KBM-7 (cell line): ENCODE measurements around the gene NWD2.

Source experiments
- DNase-seq: peaks from one replicate; pipeline ENCODE4 v3.0.0-alpha.2; 2015
- in situ Hi-C: fragments of 300-500 bp; cut with MboI; formaldehyde crosslinking; loops from 2 replicates; pipeline ENCODE4 v1.14.3; 2020; ENCODE audit warnings: low sequenced_read_pairs, low pct_unique_long_range_greater_than_20kb, mixed read lengths

Gene NWD2

DNA sequence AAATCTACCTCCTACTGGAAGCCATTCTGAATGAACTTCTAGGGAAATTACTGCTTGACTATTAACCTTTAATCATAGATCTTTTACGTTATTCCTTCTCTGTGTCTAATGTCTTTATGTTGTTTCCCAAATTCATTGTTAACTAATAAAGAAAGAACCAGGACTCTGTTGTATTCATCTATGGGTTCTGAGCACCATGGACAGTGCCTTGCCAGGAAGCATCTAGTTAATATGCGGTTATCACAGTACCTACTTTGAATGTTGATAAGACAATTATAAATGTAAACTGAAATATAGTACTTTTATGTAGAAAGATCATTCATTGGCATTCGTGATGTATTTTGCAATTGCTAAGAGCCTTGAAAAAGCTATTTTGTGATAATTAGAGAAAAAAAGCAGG, 23.8 kb downstream of the NWD2 start:
- no peak for DNase-seq
- in situ Hi-C loops: no loop called here

DNA sequence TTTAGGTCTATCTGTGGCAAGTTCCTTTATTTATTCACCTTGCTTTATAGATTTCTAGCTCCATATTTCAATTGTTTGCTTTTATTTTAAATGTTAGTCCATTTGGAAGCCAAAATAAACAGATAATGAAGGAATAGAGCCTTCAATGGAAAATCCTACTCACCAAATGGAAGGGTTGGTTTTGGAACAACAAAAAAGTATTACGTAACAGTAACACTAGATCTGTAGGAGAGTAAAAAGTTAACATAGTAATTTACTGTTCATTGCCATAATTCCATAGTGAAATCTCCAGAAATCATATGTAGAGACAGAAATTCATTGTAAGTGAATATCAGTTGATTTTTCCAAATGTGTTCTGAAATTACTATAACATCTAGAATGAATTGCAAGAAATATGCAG, 34.6 kb downstream of the NWD2 start:
- no peak for DNase-seq
- in situ Hi-C loops: no loop called here

DNA sequence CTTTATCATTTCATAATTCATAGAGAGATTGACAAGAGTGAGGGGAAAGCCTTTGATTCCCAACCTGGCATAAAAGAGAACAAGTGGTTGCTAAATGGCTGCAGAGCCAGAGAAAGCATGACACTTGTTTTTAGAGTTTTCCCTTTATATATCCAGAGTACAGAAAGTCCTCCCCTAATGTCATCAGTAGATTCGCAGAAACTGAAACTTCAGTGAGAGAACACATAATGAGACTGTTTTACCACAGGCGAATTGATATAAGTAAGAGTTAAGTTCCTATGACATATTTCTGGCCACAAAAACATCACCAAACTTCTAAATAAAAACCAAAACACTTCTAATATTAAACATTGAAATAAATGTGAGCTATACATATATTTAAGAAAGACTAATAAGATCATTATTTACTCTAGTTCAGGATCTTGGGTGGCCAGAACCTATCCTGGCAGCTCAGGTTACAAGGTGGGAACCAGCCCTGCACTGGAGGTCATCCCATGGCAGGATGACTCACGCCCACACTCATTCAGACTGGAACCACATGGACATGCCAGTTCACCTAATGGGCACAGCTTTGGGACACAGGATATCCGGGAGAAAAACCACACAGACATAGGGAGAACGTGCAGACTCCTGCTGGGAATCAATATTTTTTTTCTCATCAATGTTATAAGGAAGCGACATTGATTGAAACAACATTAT, 35.5 kb downstream of the NWD2 start:
- no peak for DNase-seq
- in situ Hi-C loops: no loop called here

DNA sequence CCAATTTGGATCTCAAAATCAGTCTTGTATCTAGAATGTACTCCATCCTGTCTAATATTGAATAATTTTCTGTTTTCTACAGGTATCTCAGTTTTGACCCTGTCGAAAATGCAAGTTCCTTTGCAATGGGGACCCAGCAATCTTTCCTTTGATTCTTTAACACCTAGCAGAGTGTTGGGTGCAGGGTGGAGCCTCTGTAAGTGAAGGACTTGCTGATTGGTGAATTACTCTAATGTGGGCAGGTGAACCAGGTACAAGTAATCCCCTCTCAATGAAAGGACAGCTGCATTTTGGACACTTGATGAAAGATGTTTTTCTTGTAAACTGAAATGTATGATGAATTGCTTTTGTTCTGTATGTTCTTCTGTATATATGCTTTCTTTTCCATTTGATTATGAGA, 54.9 kb downstream of the NWD2 start:
- no peak for DNase-seq
- in situ Hi-C loops: no loop called here

- DNase-seq: no peak
- in situ Hi-C loops: no loop called here
These were observed 60.1 kb downstream of the NWD2 start for GRCh38 chr4:37304612-37305011.

DNA sequence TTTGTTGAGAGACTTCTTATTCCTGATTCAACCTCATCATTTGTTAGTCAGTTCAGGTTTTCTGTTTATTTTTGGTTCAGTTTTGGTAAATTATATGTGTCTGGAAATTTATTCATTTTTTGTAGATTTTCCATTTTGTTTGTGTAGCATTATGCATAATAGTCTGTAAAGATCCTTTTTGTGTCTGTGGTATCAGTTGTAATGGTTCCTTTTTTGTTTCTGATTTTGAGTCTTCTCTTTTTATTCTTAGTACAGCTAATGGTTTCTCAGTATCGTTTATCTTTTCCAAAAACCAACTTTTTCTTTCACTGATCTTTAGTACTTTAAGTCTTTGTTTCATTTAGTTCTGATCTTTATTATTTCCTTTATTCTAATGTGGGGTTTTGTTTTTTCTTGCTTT, 61.4 kb downstream of the NWD2 start:
- DNase-seq: no peak
- in situ Hi-C loops: no loop called here

GRCh38 chr4:37317104-37317643, 72.6 kb downstream of the NWD2 start:
- no peak for DNase-seq
- in situ Hi-C loops: no loop called here

GRCh38 chr4:37320513-37321235, 76.1 kb downstream of the NWD2 start:
- no peak for DNase-seq
- in situ Hi-C loops: no loop called here

GRCh38 chr4:37322122-37322521, 77.6 kb downstream of the NWD2 start:
- in situ Hi-C loops: no loop called here
- no peak for DNase-seq

DNA sequence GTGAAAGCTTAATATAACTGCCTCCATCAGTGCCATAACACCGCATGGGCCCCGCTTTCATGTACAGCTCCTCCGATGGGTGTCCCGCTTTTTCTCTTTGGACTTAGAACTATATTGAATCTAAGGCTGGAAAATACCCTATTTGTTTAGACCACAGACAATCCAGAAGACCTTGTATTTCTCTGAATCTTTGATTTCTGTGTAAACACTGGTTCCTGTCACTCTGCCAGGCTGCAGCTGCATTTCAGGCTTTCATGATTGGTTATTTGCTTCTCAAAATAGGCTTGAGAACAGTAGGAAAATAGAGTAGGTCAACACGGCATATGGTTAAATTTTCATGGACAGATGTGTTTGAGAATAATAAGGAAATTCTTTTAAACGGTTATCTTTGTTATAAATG, 80.0 kb downstream of the NWD2 start:
- DNase-seq: no peak
- in situ Hi-C loops: no loop called here

DNA sequence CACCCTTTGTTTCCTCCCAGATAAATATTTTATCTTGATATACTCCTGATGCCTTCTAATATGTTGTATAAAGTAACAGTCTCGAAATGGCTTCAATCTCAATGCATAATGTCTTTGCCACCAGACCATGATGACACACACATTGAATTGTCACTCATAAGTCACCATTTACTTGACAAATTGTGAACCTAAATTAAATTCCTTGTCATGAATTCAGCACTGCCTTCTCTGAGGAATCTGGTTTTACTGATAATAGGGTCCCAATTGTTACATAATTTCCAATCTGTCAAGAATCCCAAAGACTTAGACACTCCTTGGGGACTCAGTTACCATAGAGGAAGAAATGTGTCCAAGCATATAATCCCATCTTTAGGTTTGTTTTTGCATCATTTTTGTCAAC, 82.3 kb downstream of the NWD2 start:
- in situ Hi-C loops: no loop called here
- no peak for DNase-seq

- DNase-seq: no peak
- in situ Hi-C loops: no loop called here
These were observed 94.4 kb downstream of the NWD2 start for GRCh38 chr4:37338972-37339371.

- in situ Hi-C loops: no loop called here
- DNase-seq: no peak
These were observed 114.2 kb downstream of the NWD2 start for GRCh38 chr4:37358748-37359147.

- no peak for DNase-seq
- in situ Hi-C loops: no loop called here
These were observed 114.7 kb downstream of the NWD2 start for GRCh38 chr4:37359261-37359660.

- no peak for DNase-seq
These were observed 121.3 kb downstream of the NWD2 start for GRCh38 chr4:37365888-37366287.

DNA sequence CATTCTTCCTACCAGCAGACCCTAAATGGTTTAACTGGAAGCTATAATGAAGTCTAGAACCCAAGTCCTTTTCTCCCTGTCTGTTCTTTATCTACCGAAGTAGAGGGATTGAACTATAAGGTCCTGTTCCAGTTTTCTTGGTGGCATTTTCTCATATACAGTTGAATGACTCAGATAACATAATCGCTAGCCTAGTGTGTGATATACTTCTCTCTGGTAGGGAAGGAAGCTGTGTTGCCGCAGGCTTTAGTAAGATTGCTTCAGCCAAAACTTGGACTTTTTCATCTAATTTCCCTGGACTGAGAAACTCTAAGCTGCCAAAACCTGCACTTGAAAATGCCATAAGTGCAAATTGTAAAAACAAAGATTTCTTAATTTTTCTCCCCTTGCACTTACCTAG, 123.4 kb downstream of the NWD2 start:
- DNase-seq: no peak
- in situ Hi-C loops: no loop called here

More at GRCh38 chr4:37365888-37366287, 121.3 kb downstream of the NWD2 start:
- in situ Hi-C loops: no loop called here

- in situ Hi-C loops: no loop called here
- DNase-seq: no peak
These were observed 125.5 kb downstream of the NWD2 start for GRCh38 chr4:37370052-37370451.

GRCh38 chr4:37381040-37381668, 136.6 kb downstream of the NWD2 start:
- in situ Hi-C loops: no loop called here
- no peak for DNase-seq

- in situ Hi-C loops: no loop called here
- peak; percentile 62 for DNase-seq
These were observed 139.2 kb downstream of the NWD2 start for GRCh38 chr4:37383579-37384229.

GRCh38 chr4:37385424-37385823, 140.9 kb downstream of the NWD2 start:
- in situ Hi-C loops: no loop called here
- DNase-seq: no peak
